ENCODE data around the gene SAMD8. TPM values are rescaled to one million over a fixed set of nuclear protein-coding genes. Genes with fewer than 3 reads are reported as not detected.

SAMD8 gene
- total RNA-seq, 1 donor from 2014 or later: 24.6 TPM

- H3K4me1 ChIP-seq: no peaks in the 10 kb centered on the region
- H3K27me3 ChIP-seq (ENCODE audit: low read depth): no peaks in the 10 kb centered on the region
- no peaks in the 10 kb centered on the region for H3K9me3 ChIP-seq (replicated peaks)
- no peak for TF ChIP-seq CTCF (IDR thresholded peaks at IDR 0.05; ENCODE audit: borderline replicate concordance)
- H3K27ac ChIP-seq (replicated peaks): no peak overlapping the region
- intact Hi-C loops (cut with micrococcal nuclease): no loop called here
- H3K4me3 ChIP-seq: no peak overlapping the region
- DNase-seq: no peak
- H3K36me3 ChIP-seq: no peaks in the 10 kb centered on the region
Observed at GRCh38 chr10:75088640-75089039, 22.8 kb upstream of the SAMD8 start.

- no peaks in the 10 kb centered on the region for H3K36me3 ChIP-seq
- H3K9me3 ChIP-seq (replicated peaks): no peaks in the 10 kb centered on the region
- H3K27me3 ChIP-seq (ENCODE audit: low read depth): no peaks in the 10 kb centered on the region
- no peak for TF ChIP-seq CTCF (IDR thresholded peaks at IDR 0.05; ENCODE audit: borderline replicate concordance)
- H3K4me1 ChIP-seq: no peaks in the 10 kb centered on the region
- no peak overlapping the region for H3K4me3 ChIP-seq
- DNase-seq: no peak
- intact Hi-C loops (cut with micrococcal nuclease): no loop called here
- no peak overlapping the region for H3K27ac ChIP-seq (replicated peaks)
Observed at GRCh38 chr10:75089634-75090033, 21.8 kb upstream of the SAMD8 start.

- no peak for TF ChIP-seq CTCF (IDR thresholded peaks at IDR 0.05; ENCODE audit: borderline replicate concordance)
- intact Hi-C loops (cut with micrococcal nuclease): no loop called here
- DNase-seq: no peak
- no peaks in the 10 kb centered on the region for H3K4me1 ChIP-seq
- H3K4me3 ChIP-seq: no peak overlapping the region
- H3K36me3 ChIP-seq: no peaks in the 10 kb centered on the region
- no peaks in the 10 kb centered on the region for H3K9me3 ChIP-seq (replicated peaks)
- no peak overlapping the region for H3K27ac ChIP-seq (replicated peaks)
- H3K27me3 ChIP-seq (ENCODE audit: low read depth): no peaks in the 10 kb centered on the region
Observed at GRCh38 chr10:75091146-75091545, 20.3 kb upstream of the SAMD8 start.

- DNase-seq: no peak
Observed at GRCh38 chr10:75094465-75094864, 17.0 kb upstream of the SAMD8 start.

GRCh38 chr10:75095631-75096030 lies 15.8 kb upstream of the SAMD8 start:
- H3K27me3 ChIP-seq (ENCODE audit: low read depth): no peaks in the 10 kb centered on the region
- no peaks in the 10 kb centered on the region for H3K36me3 ChIP-seq
- intact Hi-C loops (cut with micrococcal nuclease): no loop called here
- H3K9me3 ChIP-seq (replicated peaks): no peaks in the 10 kb centered on the region
- no peak for DNase-seq
- H3K27ac ChIP-seq (replicated peaks): no peak overlapping the region
- peaks cover 7% of the 10 kb centered on the region for H3K4me1 ChIP-seq
- TF ChIP-seq CTCF (IDR thresholded peaks at IDR 0.05; ENCODE audit: borderline replicate concordance): no peak
- no peak overlapping the region for H3K4me3 ChIP-seq

More at GRCh38 chr10:75094465-75094864, 17.0 kb upstream of the SAMD8 start:
- Histone ChIP-seq H3K4me3 (no peak overlapping the region), H3K27me3 (ENCODE audit: low read depth) (no peaks in the 10 kb centered on the region), H3K36me3 (no peaks in the 10 kb centered on the region), H3K27ac (replicated peaks) (no peak overlapping the region), H3K9me3 (replicated peaks) (no peaks in the 10 kb centered on the region), H3K4me1 (no peaks in the 10 kb centered on the region)
- no peak for TF ChIP-seq CTCF (IDR thresholded peaks at IDR 0.05; ENCODE audit: borderline replicate concordance)
- intact Hi-C loops (cut with micrococcal nuclease): no loop called here

- intact Hi-C loops (cut with micrococcal nuclease): no loop called here
- Histone ChIP-seq H3K4me3 (no peak overlapping the region), H3K9me3 (replicated peaks) (no peaks in the 10 kb centered on the region), H3K36me3 (no peaks in the 10 kb centered on the region), H3K27me3 (ENCODE audit: low read depth) (no peaks in the 10 kb centered on the region), H3K27ac (replicated peaks) (no peak overlapping the region), H3K4me1 (peaks cover 16% of the 10 kb centered on the region)
- DNase-seq: no peak
- no peak for TF ChIP-seq CTCF (IDR thresholded peaks at IDR 0.05; ENCODE audit: borderline replicate concordance)
Observed at GRCh38 chr10:75096749-75097148, 14.7 kb upstream of the SAMD8 start.
